GM12874 (cell line): ENCODE data around the gene VWF.

ENCODE experiments used
- TF ChIP-seq, protein P1 (sequence below): IDR thresholded peaks from 2 replicates; pipeline ENCODE4 v1.5.1; 2011; ENCODE audit warnings: low read depth, mild to moderate bottlenecking, control low read depth, low read length, moderate library complexity; ENCODE audit not compliant: insufficient read depth

VWF gene

GRCh38 chr12:6146951-6147350 lies 22.5 kb upstream of the VWF start:
- TF ChIP-seq, protein P1, sequence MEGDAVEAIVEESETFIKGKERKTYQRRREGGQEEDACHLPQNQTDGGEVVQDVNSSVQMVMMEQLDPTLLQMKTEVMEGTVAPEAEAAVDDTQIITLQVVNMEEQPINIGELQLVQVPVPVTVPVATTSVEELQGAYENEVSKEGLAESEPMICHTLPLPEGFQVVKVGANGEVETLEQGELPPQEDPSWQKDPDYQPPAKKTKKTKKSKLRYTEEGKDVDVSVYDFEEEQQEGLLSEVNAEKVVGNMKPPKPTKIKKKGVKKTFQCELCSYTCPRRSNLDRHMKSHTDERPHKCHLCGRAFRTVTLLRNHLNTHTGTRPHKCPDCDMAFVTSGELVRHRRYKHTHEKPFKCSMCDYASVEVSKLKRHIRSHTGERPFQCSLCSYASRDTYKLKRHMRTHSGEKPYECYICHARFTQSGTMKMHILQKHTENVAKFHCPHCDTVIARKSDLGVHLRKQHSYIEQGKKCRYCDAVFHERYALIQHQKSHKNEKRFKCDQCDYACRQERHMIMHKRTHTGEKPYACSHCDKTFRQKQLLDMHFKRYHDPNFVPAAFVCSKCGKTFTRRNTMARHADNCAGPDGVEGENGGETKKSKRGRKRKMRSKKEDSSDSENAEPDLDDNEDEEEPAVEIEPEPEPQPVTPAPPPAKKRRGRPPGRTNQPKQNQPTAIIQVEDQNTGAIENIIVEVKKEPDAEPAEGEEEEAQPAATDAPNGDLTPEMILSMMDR, result no peak

DNA sequence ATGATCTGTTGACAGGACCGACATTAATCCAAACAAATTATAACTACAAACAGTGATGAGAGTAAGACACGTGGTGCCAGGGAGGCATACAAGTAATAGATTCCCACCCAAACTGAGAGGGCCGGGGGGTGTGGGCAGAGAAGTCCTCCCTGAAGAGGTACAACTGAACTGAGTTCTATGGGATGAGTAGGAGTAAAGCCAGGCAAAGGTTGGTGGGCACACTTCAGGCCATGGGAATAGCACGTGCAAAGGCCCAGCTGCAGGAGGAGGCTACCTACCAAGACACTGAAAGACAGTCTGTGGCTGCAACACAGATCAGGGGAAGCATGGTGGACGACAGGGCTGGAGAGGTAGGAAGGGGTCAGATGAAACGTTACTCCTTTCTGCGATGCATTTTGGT lies 22.0 kb upstream of the VWF start:
- TF ChIP-seq, protein P1, result no peak

DNA sequence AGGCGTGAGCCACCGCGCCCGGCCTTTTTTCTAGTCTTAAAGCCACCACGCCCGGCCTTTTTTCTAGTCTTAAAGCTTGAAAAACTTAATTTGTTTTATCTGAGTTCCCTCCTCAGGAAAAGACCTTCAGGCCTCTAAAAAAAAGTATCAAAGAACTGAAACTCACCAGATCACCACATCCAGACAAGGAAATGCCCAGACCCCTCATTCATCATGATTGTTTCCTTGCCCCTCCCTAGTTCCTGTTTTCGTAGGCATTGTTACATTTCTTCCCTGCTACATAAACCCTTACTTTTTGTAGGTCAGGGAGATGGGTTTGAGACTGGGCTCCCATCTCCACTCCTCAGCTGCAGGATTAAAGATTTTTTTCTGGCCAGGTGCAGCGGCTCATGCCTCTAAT lies 21.1 kb upstream of the VWF start:
- TF ChIP-seq, protein P1, result no peak

DNA sequence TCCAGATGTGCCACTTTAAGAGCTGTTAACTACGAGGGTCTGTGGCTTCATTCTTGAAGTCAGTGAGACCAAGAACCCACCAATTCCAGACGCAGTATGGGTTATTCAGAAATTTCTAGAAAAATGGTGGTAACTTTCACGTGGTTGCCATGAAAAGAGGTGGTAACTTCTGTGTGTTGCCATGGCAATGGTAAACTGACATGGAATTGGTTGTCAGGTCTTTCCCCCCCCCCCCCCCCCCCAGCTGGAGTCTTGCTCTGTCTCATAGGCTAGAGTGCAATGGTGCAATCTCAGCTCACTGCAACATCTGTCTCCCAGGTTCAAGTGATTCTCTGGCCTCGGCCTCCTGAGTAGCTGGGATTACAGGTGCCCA lies 18.8 kb upstream of the VWF start:
- TF ChIP-seq, protein P1, result no peak

GRCh38 chr12:6140651-6141447 lies 16.4 kb upstream of the VWF start:
- TF ChIP-seq, protein P1, result no peak

DNA sequence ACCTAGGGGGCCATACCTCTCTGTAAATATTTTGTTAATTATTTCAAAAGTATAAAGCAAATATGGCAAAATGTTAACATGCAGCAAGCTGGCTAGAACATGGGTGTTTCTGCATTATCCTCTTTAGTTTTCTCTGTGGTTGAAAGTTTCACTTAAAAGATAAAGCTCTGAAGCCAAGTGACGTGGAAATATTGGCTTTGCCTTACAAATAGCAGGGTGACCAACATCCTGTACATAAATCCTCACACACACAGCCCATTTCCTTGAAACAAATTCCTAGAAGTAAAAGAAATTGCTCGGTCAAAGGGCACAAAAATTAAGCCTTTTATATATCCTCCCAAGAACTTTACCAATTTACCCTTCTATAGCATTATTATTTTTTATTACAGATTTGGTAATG lies 10.6 kb upstream of the VWF start:
- TF ChIP-seq, protein P1, result no peak

DNA sequence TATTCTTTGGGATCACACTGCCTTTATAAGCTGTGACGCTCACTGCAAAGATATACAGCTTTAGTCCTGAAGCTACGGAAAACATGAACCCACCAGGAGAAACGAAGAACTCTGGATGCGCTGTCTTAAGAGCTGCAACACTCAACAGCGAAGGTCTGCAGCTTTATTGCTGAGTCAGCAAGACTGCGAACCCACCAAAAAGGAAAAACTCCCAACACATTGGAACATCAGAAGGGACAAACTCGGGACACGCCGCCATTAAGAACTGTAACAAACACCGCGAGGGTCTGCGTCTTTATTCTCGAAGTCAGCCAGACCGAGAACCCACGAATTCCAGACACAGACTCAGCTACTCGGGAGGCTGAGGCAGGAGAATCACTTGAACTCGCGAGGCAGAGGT lies 9.2 kb upstream of the VWF start:
- TF ChIP-seq, protein P1, result no peak
